Measurements from ENCODE around the gene ACAN. TPM values are rescaled to one million over a fixed set of nuclear protein-coding genes. Genes with fewer than 3 reads are reported as not detected.

The ACAN gene
- total and polyA plus RNA-seq, 2 donors from 2014 or later, result 2.8 to 10.3 TPM

- H3K9ac ChIP-seq (ENCODE audit: low read length in 3 of 3), result no peak overlapping the region
- H3K27me3 ChIP-seq (ENCODE audit: control insufficient read depth, insufficient read depth, low read length), result no peaks in the 10 kb centered on the region
- H3K4me1 ChIP-seq (ENCODE audit: control insufficient read depth in 2 of 3, insufficient read depth in 2 of 3, low read depth in 1 of 3, low read length in 3 of 3), result no peaks in the 10 kb centered on the region
- FAIRE-seq (no peak), DNase-seq (no peak)
- intact Hi-C loops (cut with DNase I), result no loop called here
- H3K27ac ChIP-seq (ENCODE audit: low read depth in 2 of 2, low read length in 2 of 2), result no peak overlapping the region
- TF ChIP-seq CTCF (IDR thresholded peaks at IDR 0.05; ENCODE audit: borderline replicate concordance, extremely low read depth, insufficient read depth), result no peak
- H3K4me3 ChIP-seq (ENCODE audit: low read length in 3 of 3), result no peak overlapping the region
- no peaks in the 10 kb centered on the region for H3K9me3 ChIP-seq (ENCODE audit: control insufficient read depth in 2 of 3, insufficient read depth in 1 of 3, low read length in 3 of 3)
- H3K36me3 ChIP-seq (ENCODE audit: control insufficient read depth in 2 of 3, insufficient read depth in 3 of 3, low read length in 3 of 3), result no peaks in the 10 kb centered on the region
These were observed 74.7 kb downstream of the ACAN start for GRCh38 chr15:88877906-88878305.

- H3K9ac ChIP-seq (ENCODE audit: low read length in 3 of 3), result no peak overlapping the region
- FAIRE-seq (no peak), DNase-seq (peak in 3 of 5 donors; percentile 31 to 39 (median 36))
These were observed 75.5 kb downstream of the ACAN start for GRCh38 chr15:88878720-88879184.

GRCh38 chr15:88880944-88881740 lies 77.9 kb downstream of the ACAN start:
- H3K27ac ChIP-seq (ENCODE audit: low read depth in 2 of 2, low read length in 2 of 2), result no peak overlapping the region
- no peak overlapping the region for H3K4me3 ChIP-seq (ENCODE audit: low read length in 3 of 3)
- H3K4me1 ChIP-seq (ENCODE audit: control insufficient read depth in 2 of 3, insufficient read depth in 2 of 3, low read depth in 1 of 3, low read length in 3 of 3), result no peaks in the 10 kb centered on the region
- intact Hi-C loops (cut with DNase I), result no loop called here
- H3K9ac ChIP-seq (ENCODE audit: low read length in 3 of 3), result no peak overlapping the region
- FAIRE-seq, result no peak
- H3K9me3 ChIP-seq (ENCODE audit: control insufficient read depth in 2 of 3, insufficient read depth in 1 of 3, low read length in 3 of 3), result no peaks in the 10 kb centered on the region
- no peaks in the 10 kb centered on the region for H3K27me3 ChIP-seq (ENCODE audit: control insufficient read depth, insufficient read depth, low read length)
- no peak for DNase-seq
- H3K36me3 ChIP-seq (ENCODE audit: control insufficient read depth in 2 of 3, insufficient read depth in 3 of 3, low read length in 3 of 3), result no peaks in the 10 kb centered on the region
- TF ChIP-seq CTCF (IDR thresholded peaks at IDR 0.05; ENCODE audit: borderline replicate concordance, extremely low read depth, insufficient read depth), result no peak

More at GRCh38 chr15:88878720-88879184, 75.5 kb downstream of the ACAN start:
- Histone ChIP-seq H3K4me1 (ENCODE audit: control insufficient read depth in 2 of 3, insufficient read depth in 2 of 3, low read depth in 1 of 3, low read length in 3 of 3) (no peaks in the 10 kb centered on the region), H3K9me3 (ENCODE audit: control insufficient read depth in 2 of 3, insufficient read depth in 1 of 3, low read length in 3 of 3) (no peaks in the 10 kb centered on the region), H3K36me3 (ENCODE audit: control insufficient read depth in 2 of 3, insufficient read depth in 3 of 3, low read length in 3 of 3) (no peaks in the 10 kb centered on the region), H3K4me3 (ENCODE audit: low read length in 3 of 3) (no peak overlapping the region), H3K27ac (ENCODE audit: low read depth in 2 of 2, low read length in 2 of 2) (no peak overlapping the region), H3K27me3 (ENCODE audit: control insufficient read depth, insufficient read depth, low read length) (no peaks in the 10 kb centered on the region)
- intact Hi-C loops (cut with DNase I), result no loop called here
- TF ChIP-seq CTCF (IDR thresholded peaks at IDR 0.05; ENCODE audit: borderline replicate concordance, extremely low read depth, insufficient read depth), result peak; percentile 23
